Esophagus squamous epithelium (tissue), 4 donors: Measurements from ENCODE around the gene CDK5RAP1.

Experiments
- CTCF ChIP-seq, 6 experiments: fragments of 450-650 bp in 4 of 6; fragments of 200-600 bp in 2 of 6; sonication (generic) in 2 of 6; IDR thresholded peaks; one replicate each; pipeline ENCODE4 v1.5.1; 2016 to 2019; ENCODE audit warnings: antibody characterized with exemption in 6 of 6, mild to moderate bottlenecking in 4 of 6, moderate library complexity in 4 of 6
- POLR2A ChIP-seq, 4 donors: fragments of 450-650 bp; IDR thresholded peaks; one replicate each; pipeline ENCODE4 v1.6.1; 2017; ENCODE audit warnings: antibody characterized with exemption in 4 of 4, mild to moderate bottlenecking in 4 of 4, moderate library complexity in 3 of 4

- TF ChIP-seq CTCF (IDR thresholded peaks at IDR 0.05) (no peak), POLR2A (IDR thresholded peaks at IDR 0.05) (no peak)
These were observed 11.1 kb upstream of the CDK5RAP1 start for GRCh38 chr20:33412484-33412838.
